ENCODE results near the gene ACP2. TPM values are rescaled to one million over a fixed set of nuclear protein-coding genes. Genes with fewer than 3 reads are reported as not detected.
"Not testable (repeated sequence)": the region's sequence is repeated elsewhere in the genome, so short reads cannot be mapped to it uniquely, and the experiment has no call there.

ACP2 gene
- total RNA-seq, 2 experiments from 2014 or later: 24.5 to 26.5 TPM

GRCh38 chr11:47192111-47192510 lies 56.5 kb downstream of the ACP2 start:
- Histone ChIP-seq H3K4me3 (ENCODE audit: low read depth, low read length, poor library complexity, severe bottlenecking) (no peak overlapping the region), H4K20me1 (ENCODE audit: insufficient read depth, low read length) (no peaks in the 10 kb centered on the region), H3K4me1 (ENCODE audit: insufficient read depth, low read length, poor library complexity, severe bottlenecking) (peaks cover under 1% of the 10 kb centered on the region), H3K4me2 (ENCODE audit: low read length) (no peak overlapping the region), H3K79me2 (ENCODE audit: insufficient read depth, low read depth, low read length) (no peaks in the 10 kb centered on the region), H3K9me3 (ENCODE audit: low read length) (no peaks in the 10 kb centered on the region), H3K36me3 (ENCODE audit: insufficient read depth, low read length) (no peaks in the 10 kb centered on the region), H2AFZ (ENCODE audit: low read length) (no peak overlapping the region), H3K9me2 (ENCODE audit: insufficient read depth, low read length) (no peaks in the 10 kb centered on the region), H3K27ac (ENCODE audit: low read depth, low read length, poor library complexity, severe bottlenecking) (no peak overlapping the region)
- no peak for DNase-seq (ENCODE audit: low spot score)
- no TSS peak for BruUV-seq (replicated peaks)
- TF ChIP-seq EZH2phosphoT487 (IDR thresholded peaks at IDR 0.05; ENCODE audit: borderline replicate concordance, low read depth, low read length) (no peak), CTCF (conservative IDR thresholded peaks at IDR 0.05; ENCODE audit: low read length) (no peak)
- intact Hi-C loops (cut with micrococcal nuclease; ENCODE audit: unreplicated experiment): no loop called here
- CTCF ChIA-PET (ENCODE audit: unreplicated experiment): no interaction called here
- POLR2A ChIA-PET: interaction anchor here (0.5 kb wide), 1 partner anchor 205 kb away, joined by 3 read pairs; no protein-coding TSS in a partner anchor

GRCh38 chr11:47191137-47191536 lies 57.5 kb downstream of the ACP2 start:
- H3K4me1 ChIP-seq (ENCODE audit: insufficient read depth, low read length, poor library complexity, severe bottlenecking); H3K36me3 ChIP-seq (ENCODE audit: insufficient read depth, low read length); H3K79me2 ChIP-seq (ENCODE audit: insufficient read depth, low read depth, low read length); H3K4me3 ChIP-seq (ENCODE audit: low read depth, low read length, poor library complexity, severe bottlenecking); DNase-seq (ENCODE audit: low spot score); intact Hi-C loops (cut with micrococcal nuclease; ENCODE audit: unreplicated experiment); H3K9me2 ChIP-seq (ENCODE audit: insufficient read depth, low read length); H3K9me3 ChIP-seq (ENCODE audit: low read length); H2AFZ ChIP-seq (ENCODE audit: low read length); H4K20me1 ChIP-seq (ENCODE audit: insufficient read depth, low read length); H3K4me2 ChIP-seq (ENCODE audit: low read length); POLR2A ChIA-PET; H3K27ac ChIP-seq (ENCODE audit: low read depth, low read length, poor library complexity, severe bottlenecking); CTCF ChIA-PET (ENCODE audit: unreplicated experiment); BruUV-seq (replicated peaks): not testable (repeated sequence)

Other genes with a start within 250 kb of the ACP2 start
- 116 and 136 TPM in 2 replicates for gene ARFGAP2, start 71.9 kb downstream of the ACP2 start, total RNA-seq (2014; rRNA removed; shearing (Covaris generic))
- 126 and 135 TPM in 2 replicates for gene ARFGAP2, start 71.9 kb downstream of the ACP2 start, total RNA-seq (2022)
- gene PACSIN3, start 62.4 kb downstream of the ACP2 start, total RNA-seq (2014; rRNA removed; shearing (Covaris generic)): not detected in 2 replicates
- not detected in 2 replicates for gene PACSIN3, start 62.4 kb downstream of the ACP2 start, total RNA-seq (2022)
- 15.6 and 19.9 TPM in 2 replicates for gene DDB2, start 33.8 kb downstream of the ACP2 start, total RNA-seq (2014; rRNA removed; shearing (Covaris generic))
- 36.0 and 39.4 TPM in 2 replicates for gene DDB2, start 33.8 kb downstream of the ACP2 start, total RNA-seq (2022)
- gene NR1H3, start 9.2 kb upstream of the ACP2 start, total RNA-seq (2014; rRNA removed; shearing (Covaris generic)): 6.2 and 7.7 TPM in 2 replicates
- gene NR1H3, start 9.2 kb upstream of the ACP2 start, total RNA-seq (2022): 14.4 and 14.7 TPM in 2 replicates
- 32.1 and 36.6 TPM in 2 replicates for gene MADD, start 21.3 kb upstream of the ACP2 start, total RNA-seq (2014; rRNA removed; shearing (Covaris generic))
- 47.8 and 48.8 TPM in 2 replicates for gene MADD, start 21.3 kb upstream of the ACP2 start, total RNA-seq (2022)
- gene MYBPC3, start 103.9 kb upstream of the ACP2 start, total RNA-seq (2014; rRNA removed; shearing (Covaris generic)): 0.10 and 0.25 TPM in 2 replicates
- 0.18 and 0.29 TPM in 2 replicates for gene MYBPC3, start 103.9 kb upstream of the ACP2 start, total RNA-seq (2022)
- gene SPI1, start 129.7 kb upstream of the ACP2 start, total RNA-seq (2014; rRNA removed; shearing (Covaris generic)): 48.9 and 79.6 TPM in 2 replicates
- gene SPI1, start 129.7 kb upstream of the ACP2 start, total RNA-seq (2022): 71.2 and 73.3 TPM in 2 replicates
- 31.6 and 31.8 TPM in 2 replicates for gene SLC39A13, start 159.8 kb upstream of the ACP2 start, total RNA-seq (2014; rRNA removed; shearing (Covaris generic))
- 30.5 and 33.9 TPM in 2 replicates for gene SLC39A13, start 159.8 kb upstream of the ACP2 start, total RNA-seq (2022)
- 122 and 135 TPM in 2 replicates for gene PSMC3, start 177.6 kb upstream of the ACP2 start, total RNA-seq (2014; rRNA removed; shearing (Covaris generic))
- 127 and 144 TPM in 2 replicates for gene PSMC3, start 177.6 kb upstream of the ACP2 start, total RNA-seq (2022)
- gene RAPSN, start 200.3 kb upstream of the ACP2 start, total RNA-seq (2014; rRNA removed; shearing (Covaris generic)): 0.26 TPM in 1 of 2 replicates, not detected in the other
- gene RAPSN, start 200.3 kb upstream of the ACP2 start, total RNA-seq (2022): not detected in 2 replicates

Measured in OCI-LY7 (cell line).